Activated naive CD4-positive, alpha-beta T cell treated with anti-CD3 and anti-CD28 coated beads for 36 hours (primary cell): Measurements from ENCODE around the gene PGLYRP4. TPM values are rescaled to one million over a fixed set of nuclear protein-coding genes. Genes with fewer than 3 reads are reported as not detected.

Source experiments
- CTCF ChIA-PET: fragments of 350-600 bp; sonication (Branson Sonifier 250); formaldehyde crosslinking; loops from one replicate; lab custom pipeline; 2021; ENCODE audit warnings: antibody characterized with exemption; lab: Charles Lee
- DNase-seq: peaks from one replicate; pipeline ENCODE4 v3.0.0-alpha.2; 2020
- H3K27ac Mint-ChIP-seq: one replicate; pipeline ENCODE4 v1.8.0; 2021; ENCODE audit warnings: mild to moderate bottlenecking, mixed read lengths
- H3K27me3 Mint-ChIP-seq: one replicate; pipeline ENCODE4 v1.8.0; 2021; ENCODE audit warnings: low read depth, mixed read lengths
- H3K36me3 Mint-ChIP-seq: one replicate; pipeline ENCODE4 v1.8.0; 2021; ENCODE audit warnings: low read depth, mixed read lengths
- H3K4me1 Mint-ChIP-seq: one replicate; pipeline ENCODE4 v1.8.0; 2021; ENCODE audit warnings: low read depth, mixed read lengths
- H3K4me3 Mint-ChIP-seq: one replicate; pipeline ENCODE4 v1.8.0; 2021; ENCODE audit warnings: mild to moderate bottlenecking, moderate library complexity, mixed read lengths
- H3K9me3 Mint-ChIP-seq: one replicate; pipeline ENCODE4 v1.8.0; 2021; ENCODE audit warnings: mixed read lengths
- intact Hi-C: fragments of 100-400 bp; cut with micrococcal nuclease; formaldehyde crosslinking; loops from one replicate; pipeline ENCODE4 v1.15.1; 2023
- total RNA-seq, 2 experiments: library from RNA; stranded (reverse); gene quantifications; one replicate each; pipeline ENCODE4 v1.2.3, GENCODE V29; 2021

The PGLYRP4 gene
- total RNA-seq, 2 experiments from 2014 or later, result not detected

GRCh38 chr1:153343811-153344717 lies 4.6 kb downstream of the PGLYRP4 start:
- H3K27ac Mint-ChIP-seq, result no peak overlapping the region
- H3K36me3 Mint-ChIP-seq, result no peaks in the 10 kb centered on the region
- no peaks in the 10 kb centered on the region for H3K9me3 Mint-ChIP-seq
- CTCF ChIA-PET, result interaction anchor here (4.0 kb wide), 1 partner anchor 9 kb away, joined by 26 read pairs; no protein-coding TSS in a partner anchor
- peaks cover 12% of the 10 kb centered on the region for H3K27me3 Mint-ChIP-seq
- no peak for DNase-seq
- H3K4me1 Mint-ChIP-seq, result peaks cover 42% of the 10 kb centered on the region
- intact Hi-C loops, result loop anchor here (2.0 kb wide), 1 partner anchor 229 kb away; no protein-coding TSS in a partner anchor
- H3K4me3 Mint-ChIP-seq, result no peak overlapping the region

- Mint-ChIP-seq H3K9me3 (no peaks in the 10 kb centered on the region), H3K36me3 (no peaks in the 10 kb centered on the region), H3K27me3 (peaks cover 10% of the 10 kb centered on the region), H3K27ac (no peak overlapping the region), H3K4me3 (no peak overlapping the region), H3K4me1 (peaks cover 43% of the 10 kb centered on the region)
- no peak for DNase-seq
- intact Hi-C loops, result no loop called here
- CTCF ChIA-PET, result interaction anchor here (4.0 kb wide), 1 partner anchor 10 kb away, joined by 26 read pairs; no protein-coding TSS in a partner anchor
These were observed 5.5 kb downstream of the PGLYRP4 start for GRCh38 chr1:153343040-153343681.

- H3K27me3 Mint-ChIP-seq, result peaks cover 6% of the 10 kb centered on the region
- no peak for DNase-seq
- CTCF ChIA-PET, result interaction anchor here (4.0 kb wide), 1 partner anchor 11 kb away, joined by 26 read pairs; no protein-coding TSS in a partner anchor
- no peaks in the 10 kb centered on the region for H3K36me3 Mint-ChIP-seq
- H3K4me1 Mint-ChIP-seq, result peaks cover 43% of the 10 kb centered on the region
- H3K4me3 Mint-ChIP-seq, result no peak overlapping the region
- intact Hi-C loops, result no loop called here
- no peak overlapping the region for H3K27ac Mint-ChIP-seq
- no peaks in the 10 kb centered on the region for H3K9me3 Mint-ChIP-seq
These were observed 6.5 kb downstream of the PGLYRP4 start for GRCh38 chr1:153342178-153342577.

GRCh38 chr1:153341431-153341934 lies 7.2 kb downstream of the PGLYRP4 start:
- H3K27ac Mint-ChIP-seq, result no peak overlapping the region
- no peak for DNase-seq
- no peaks in the 10 kb centered on the region for H3K9me3 Mint-ChIP-seq
- intact Hi-C loops, result no loop called here
- CTCF ChIA-PET, result interaction anchor here (4.0 kb wide), 1 partner anchor 12 kb away, joined by 26 read pairs; no protein-coding TSS in a partner anchor
- H3K4me1 Mint-ChIP-seq, result peaks cover 40% of the 10 kb centered on the region
- H3K36me3 Mint-ChIP-seq, result no peaks in the 10 kb centered on the region
- peaks cover 4% of the 10 kb centered on the region for H3K27me3 Mint-ChIP-seq
- no peak overlapping the region for H3K4me3 Mint-ChIP-seq

- Mint-ChIP-seq H3K27me3 (peaks cover 3% of the 10 kb centered on the region), H3K36me3 (no peaks in the 10 kb centered on the region), H3K4me1 (peaks cover 28% of the 10 kb centered on the region), H3K27ac (no peak overlapping the region), H3K9me3 (no peaks in the 10 kb centered on the region), H3K4me3 (no peak overlapping the region)
- CTCF ChIA-PET, result no interaction called here
- no peak for DNase-seq
- intact Hi-C loops, result no loop called here
These were observed 8.3 kb downstream of the PGLYRP4 start for GRCh38 chr1:153340356-153340755.

- H3K4me3 Mint-ChIP-seq, result no peak overlapping the region
- intact Hi-C loops, result no loop called here
- CTCF ChIA-PET, result no interaction called here
- H3K27me3 Mint-ChIP-seq, result peaks cover 3% of the 10 kb centered on the region
- no peaks in the 10 kb centered on the region for H3K9me3 Mint-ChIP-seq
- no peaks in the 10 kb centered on the region for H3K36me3 Mint-ChIP-seq
- no peak for DNase-seq
- peaks cover 25% of the 10 kb centered on the region for H3K4me1 Mint-ChIP-seq
- no peak overlapping the region for H3K27ac Mint-ChIP-seq
These were observed 8.8 kb downstream of the PGLYRP4 start for GRCh38 chr1:153339802-153340201.

GRCh38 chr1:153337980-153338853 lies 10.4 kb downstream of the PGLYRP4 start:
- DNase-seq, result no peak
- H3K4me1 Mint-ChIP-seq, result peaks cover 10% of the 10 kb centered on the region
- intact Hi-C loops, result no loop called here
- no peaks in the 10 kb centered on the region for H3K36me3 Mint-ChIP-seq
- H3K9me3 Mint-ChIP-seq, result no peaks in the 10 kb centered on the region
- no peak overlapping the region for H3K4me3 Mint-ChIP-seq
- CTCF ChIA-PET, result no interaction called here
- no peak overlapping the region for H3K27ac Mint-ChIP-seq
- no peaks in the 10 kb centered on the region for H3K27me3 Mint-ChIP-seq

- Mint-ChIP-seq H3K27me3 (no peaks in the 10 kb centered on the region), H3K4me3 (no peak overlapping the region), H3K36me3 (no peaks in the 10 kb centered on the region), H3K4me1 (peaks cover 10% of the 10 kb centered on the region), H3K9me3 (peaks cover 7% of the 10 kb centered on the region), H3K27ac (no peak overlapping the region)
- intact Hi-C loops, result no loop called here
- DNase-seq, result no peak
- CTCF ChIA-PET, result interaction anchor here (0.8 kb wide), 1 partner anchor 15 kb away, joined by 3 read pairs; no protein-coding TSS in a partner anchor
These were observed 12.0 kb downstream of the PGLYRP4 start for GRCh38 chr1:153336650-153337049.

GRCh38 chr1:153333902-153334301 lies 14.7 kb downstream of the PGLYRP4 start:
- no peaks in the 10 kb centered on the region for H3K4me1 Mint-ChIP-seq
- CTCF ChIA-PET, result no interaction called here
- H3K9me3 Mint-ChIP-seq, result peaks cover 10% of the 10 kb centered on the region
- no peaks in the 10 kb centered on the region for H3K36me3 Mint-ChIP-seq
- H3K27ac Mint-ChIP-seq, result no peak overlapping the region
- DNase-seq, result no peak
- H3K4me3 Mint-ChIP-seq, result no peak overlapping the region
- H3K27me3 Mint-ChIP-seq, result no peaks in the 10 kb centered on the region
- intact Hi-C loops, result no loop called here

- no peaks in the 10 kb centered on the region for H3K36me3 Mint-ChIP-seq
- no peak overlapping the region for H3K4me3 Mint-ChIP-seq
- no peak overlapping the region for H3K27ac Mint-ChIP-seq
- no peak for DNase-seq
- no peaks in the 10 kb centered on the region for H3K4me1 Mint-ChIP-seq
- peaks cover 3% of the 10 kb centered on the region for H3K27me3 Mint-ChIP-seq
- peaks cover 15% of the 10 kb centered on the region for H3K9me3 Mint-ChIP-seq
- CTCF ChIA-PET, result interaction anchor here (0.6 kb wide), 1 partner anchor 819 kb away, joined by 3 read pairs; no protein-coding TSS in a partner anchor
- intact Hi-C loops, result no loop called here
These were observed 23.7 kb downstream of the PGLYRP4 start for GRCh38 chr1:153324912-153325311.

- intact Hi-C loops, result no loop called here
- CTCF ChIA-PET, result no interaction called here
- Mint-ChIP-seq H3K27ac (no peak overlapping the region), H3K9me3 (peaks cover 12% of the 10 kb centered on the region), H3K4me1 (no peaks in the 10 kb centered on the region), H3K36me3 (no peaks in the 10 kb centered on the region), H3K27me3 (peaks cover 7% of the 10 kb centered on the region), H3K4me3 (no peak overlapping the region)
- no peak for DNase-seq
These were observed 26.1 kb downstream of the PGLYRP4 start for GRCh38 chr1:153322568-153322967.
